H1 (cell line): Measurements from ENCODE around the gene ITGB4. TPM values are rescaled to one million over a fixed set of nuclear protein-coding genes. Genes with fewer than 3 reads are reported as not detected.

ENCODE experiments used
- CTCF ChIA-PET: fragments of 300-600 bp; sonication (Branson Sonifier 250); formaldehyde crosslinking; loops from one replicate; lab custom pipeline; 2021; ENCODE audit not compliant: partially characterized antibody; lab: Charles Lee
- POLR2A ChIA-PET: fragments of 300-600 bp; sonication (Branson Sonifier 250); formaldehyde crosslinking; loops from one replicate; lab custom pipeline; 2021; ENCODE audit warnings: inconsistent platforms; ENCODE audit not compliant: partially characterized antibody; lab: Charles Lee
- DNase-seq, 2 experiments: peaks; one replicate each; pipeline versions ENCODE4 v3.0.0 to v3.0.0-alpha.2; 2010 to 2022; ENCODE audit warnings: low spot score in 2 of 2, low read depth in 1 of 2, mixed read lengths in 1 of 2
- FAIRE-seq: peaks from 2 replicates; lab custom pipeline; 2011; peaks lifted over from hg19 to GRCh38; lab: Jason Lieb, UNC
- H2AFZ ChIP-seq: 2 replicates; pipeline ENCODE4 v1.8.1; 2012; ENCODE audit warnings: low read length, inconsistent platforms
- H2AK5ac ChIP-seq: 2 replicates; pipeline ENCODE4 v1.6.1; 2013; ENCODE audit warnings: low read depth, low read length
- H2BK120ac ChIP-seq: replicated peaks from 2 replicates; pipeline ENCODE3; 2013; ENCODE audit warnings: low read depth, low read length, inconsistent platforms
- H2BK12ac ChIP-seq: 2 replicates; pipeline ENCODE4 v1.6.1; 2013; ENCODE audit warnings: low read depth, low read length
- H2BK15ac ChIP-seq: 2 replicates; pipeline ENCODE4 v1.6.1; 2013; ENCODE audit warnings: low read length
- H2BK20ac ChIP-seq: 2 replicates; pipeline ENCODE4 v1.6.1; 2013; ENCODE audit warnings: low read length
- H2BK5ac ChIP-seq: 2 replicates; pipeline ENCODE4 v1.6.1; 2013; ENCODE audit warnings: low read depth, low read length
- H3K14ac ChIP-seq: 2 replicates; pipeline ENCODE4 v1.6.1; 2013; ENCODE audit warnings: inconsistent platforms; ENCODE audit not compliant: insufficient read length
- H3K18ac ChIP-seq: 2 replicates; pipeline ENCODE4 v1.6.1; 2013; ENCODE audit warnings: low read length; ENCODE audit errors: extremely low read depth
- H3K23ac ChIP-seq: 2 replicates; pipeline ENCODE4 v1.6.1; 2013; ENCODE audit warnings: inconsistent platforms; ENCODE audit not compliant: insufficient read length
- H3K23me2 ChIP-seq: 2 replicates; pipeline ENCODE4 v1.6.1; 2013; ENCODE audit warnings: low read depth, low read length
- H3K27ac ChIP-seq: 2 replicates; pipeline ENCODE4 v1.6.1; 2011; ENCODE audit warnings: low read depth, low read length, inconsistent platforms
- H3K27me3 ChIP-seq, 4 experiments: replicated peaks in 1 of 4; 1 replicate in 1 of 4; 2 replicates in 3 of 4; pipeline versions ENCODE4 v1.6.1 to v1.8.1; 2011 to 2013; ENCODE audit warnings: low read length in 3 of 4, mild to moderate bottlenecking in 3 of 4, inconsistent platforms in 2 of 4, mixed read lengths in 2 of 4, moderate library complexity in 1 of 4; ENCODE audit not compliant: control insufficient read depth in 3 of 4, insufficient read depth in 3 of 4; ENCODE audit errors: extremely low read depth in 1 of 4
- H3K36me3 ChIP-seq, 4 experiments: 2 replicates each; pipeline versions ENCODE4 v1.6.1 to v1.8.1; 2011 to 2013; ENCODE audit warnings: mild to moderate bottlenecking in 4 of 4, low read length in 3 of 4, moderate library complexity in 2 of 4, control low read depth in 1 of 4, inconsistent platforms in 1 of 4; ENCODE audit not compliant: insufficient read depth in 4 of 4, control insufficient read depth in 2 of 4
- H3K4ac ChIP-seq: replicated peaks from 2 replicates; pipeline ENCODE3; 2013; ENCODE audit warnings: low read length, low read depth, mixed read lengths, inconsistent platforms; ENCODE audit not compliant: insufficient read length
- H3K4me1 ChIP-seq, 4 experiments: replicated peaks in 1 of 4; 1 replicate in 1 of 4; 2 replicates in 3 of 4; pipeline versions ENCODE4 v1.6.1 to v1.8.1; 2011 to 2013; ENCODE audit warnings: low read length in 3 of 4, inconsistent platforms in 2 of 4, mixed read lengths in 1 of 4; ENCODE audit not compliant: insufficient read depth in 4 of 4, control insufficient read depth in 3 of 4
- H3K4me2 ChIP-seq, 2 experiments: 2 replicates each; pipeline versions ENCODE4 v1.6.1 to v1.8.1; 2011 to 2013; ENCODE audit warnings: low read depth in 2 of 2, low read length in 2 of 2, control low read depth in 1 of 2, inconsistent platforms in 1 of 2, mild to moderate bottlenecking in 1 of 2; ENCODE audit not compliant: insufficient read depth in 1 of 2
- H3K4me3 ChIP-seq, 4 experiments: fragments of 200-600, 300-600 bp in 1 of 4; sonication (generic), shearing (Covaris generic), sonication (Bioruptor Twin) in 1 of 4; 2 replicates each; pipeline versions ENCODE4 v1.5.1 to v1.8.1; 2011 to 2016; ENCODE audit warnings: low read length in 4 of 4, low read depth in 3 of 4, control low read depth in 2 of 4, inconsistent platforms in 2 of 4, mild to moderate bottlenecking in 2 of 4, mixed read lengths in 1 of 4, moderate library complexity in 1 of 4; ENCODE audit not compliant: insufficient read depth in 2 of 4; ENCODE audit errors: extremely low read depth in 1 of 4
- H3K56ac ChIP-seq: replicated peaks from 2 replicates; pipeline ENCODE3; 2013; ENCODE audit warnings: low read depth, mild to moderate bottlenecking, mixed read lengths, low read length, inconsistent platforms; ENCODE audit not compliant: insufficient read length
- H3K79me1 ChIP-seq: 2 replicates; pipeline ENCODE4 v1.6.1; 2013; ENCODE audit warnings: low read depth, low read length, control low read depth
- H3K79me2 ChIP-seq, 2 experiments: 2 replicates each; pipeline versions ENCODE4 v1.6.1 to v1.8.1; 2012 to 2013; ENCODE audit warnings: low read length in 2 of 2, mild to moderate bottlenecking in 2 of 2, inconsistent platforms in 1 of 2; ENCODE audit not compliant: insufficient read depth in 2 of 2, control insufficient read depth in 1 of 2
- H3K9ac ChIP-seq, 4 experiments: replicated peaks in 1 of 4; 1 replicate in 1 of 4; 2 replicates in 3 of 4; pipeline versions ENCODE4 v1.6.1 to v1.8.1; 2011 to 2013; ENCODE audit warnings: low read depth in 3 of 4, low read length in 3 of 4, control low read depth in 2 of 4, mild to moderate bottlenecking in 2 of 4, moderate library complexity in 2 of 4, inconsistent platforms in 1 of 4; ENCODE audit errors: extremely low read depth in 1 of 4
- H3K9me3 ChIP-seq, 2 experiments: 2 replicates each; pipeline versions ENCODE4 v1.6.1 to v1.8.1; 2012 to 2013; ENCODE audit warnings: mild to moderate bottlenecking in 2 of 2, moderate library complexity in 2 of 2, control low read depth in 1 of 2, inconsistent platforms in 1 of 2, low read depth in 1 of 2, low read length in 1 of 2, mixed read lengths in 1 of 2; ENCODE audit not compliant: insufficient read depth in 2 of 2
- H4K20me1 ChIP-seq, 2 experiments: replicated peaks in 1 of 2; 2 replicates each; pipeline versions ENCODE3 to v1.8.1; 2011 to 2013; ENCODE audit warnings: inconsistent platforms in 2 of 2, low read length in 2 of 2, mild to moderate bottlenecking in 1 of 2; ENCODE audit not compliant: insufficient read depth in 2 of 2, control insufficient read depth in 1 of 2
- H4K5ac ChIP-seq: 2 replicates; pipeline ENCODE4 v1.6.1; 2013; ENCODE audit warnings: low read length, low read depth, mixed read lengths, inconsistent platforms; ENCODE audit not compliant: insufficient read length
- H4K8ac ChIP-seq: 2 replicates; pipeline ENCODE4 v1.8.0; 2013; ENCODE audit warnings: mild to moderate bottlenecking, moderate library complexity, low read length, inconsistent platforms; ENCODE audit not compliant: insufficient read depth; ENCODE audit errors: extremely low read depth
- H4K91ac ChIP-seq: replicated peaks from 2 replicates; pipeline ENCODE3; 2013; ENCODE audit warnings: low read length, mixed read lengths, inconsistent platforms; ENCODE audit not compliant: insufficient read length
- CBX8 ChIP-seq: fragments of 300-800, 300-1000 bp; sonication (generic); IDR thresholded peaks from 2 replicates; pipeline ENCODE4 v1.7.1; 2016; ENCODE audit warnings: low read depth, low read length, borderline replicate concordance
- GTF2F1 ChIP-seq: IDR thresholded peaks from 2 replicates; pipeline ENCODE4 v1.6.1; 2012; ENCODE audit warnings: low read depth, low read length, improper control_type of control experiment, borderline replicate concordance
- HDAC2 ChIP-seq, 2 experiments: fragments of 300-600 bp in 1 of 2; sonication (generic) in 1 of 2; IDR thresholded peaks; 2 replicates each; pipeline ENCODE4 v1.6.1; 2011 to 2012; ENCODE audit warnings: low read depth in 2 of 2, low read length in 2 of 2, mild to moderate bottlenecking in 2 of 2, moderate library complexity in 2 of 2, borderline replicate concordance in 1 of 2, inconsistent platforms in 1 of 2
- JUND ChIP-seq: IDR thresholded peaks from 2 replicates; pipeline ENCODE4 v1.6.1; 2011; ENCODE audit warnings: mild to moderate bottlenecking, improper control_type of control experiment, low read length
- PHF8 ChIP-seq: fragments of 200-600 bp; sonication (generic); conservative IDR thresholded peaks from 2 replicates; pipeline ENCODE4 v1.7.1; 2012; ENCODE audit warnings: low read depth, mild to moderate bottlenecking, inconsistent platforms, low read length, moderate library complexity
- POLR2A ChIP-seq, 2 experiments: IDR thresholded peaks; 1 replicate in 1 of 2; 2 replicates in 1 of 2; pipeline ENCODE4 v1.6.1; 2011; ENCODE audit warnings: low read depth in 2 of 2, low read length in 2 of 2, mild to moderate bottlenecking in 2 of 2; ENCODE audit errors: control extremely low read depth in 1 of 2
- RBBP5 ChIP-seq: IDR thresholded peaks from 2 replicates; pipeline ENCODE4 v1.7.1; 2012; ENCODE audit warnings: low read depth, mild to moderate bottlenecking, inconsistent platforms, low read length, moderate library complexity, borderline replicate concordance
- SAP30 ChIP-seq: fragments of 300-600 bp; sonication (generic); IDR thresholded peaks from 2 replicates; pipeline ENCODE4 v1.7.1; 2012; ENCODE audit warnings: low read length, moderate library complexity, mild to moderate bottlenecking, inconsistent platforms; ENCODE audit not compliant: insufficient read depth, insufficient replicate concordance
- SIX5 ChIP-seq: IDR thresholded peaks from 2 replicates; pipeline ENCODE4 v1.6.1; 2011; ENCODE audit warnings: mild to moderate bottlenecking, low read depth, low read length
- SP4 ChIP-seq: IDR thresholded peaks from 2 replicates; pipeline ENCODE4 v1.6.1; 2012; ENCODE audit warnings: low read length, inconsistent platforms
- TCF12 ChIP-seq: IDR thresholded peaks from 2 replicates; pipeline ENCODE4 v1.6.1; 2011; ENCODE audit warnings: low read depth, mild to moderate bottlenecking, low read length
- WGBS, 2 experiments: shearing (Covaris generic) in 1 of 2; methylation state at CpG; one replicate each; pipeline versions ENCODE4 v1.1.6 to v1.1.7; 2013 to 2015; ENCODE audit warnings: low lambda C conversion rate in 2 of 2, mixed read lengths in 2 of 2, inconsistent platforms in 1 of 2, low coverage in 1 of 2, missing lambda C conversion rate in 1 of 2; ENCODE audit not compliant: insufficient replicate concordance in 2 of 2, insufficient coverage in 1 of 2, insufficient read length in 1 of 2; ENCODE audit errors: extremely low coverage in 1 of 2, missing lambda C conversion rate in 1 of 2; 5-methylcytosine and 5-hydroxymethylcytosine counted together
- polyA plus RNA-seq, 7 experiments: library from polyadenylated mRNA; depleted of rRNA in 3 of 7; stranded (reverse) in 5 of 7; unstranded in 2 of 7; fragments of >200 nt in 5 of 7; fragments of 200-250 nt in 2 of 7; gene quantifications; 1 replicate in 5 of 7; 2 replicates in 1 of 7; 4 replicates in 1 of 7; pipeline versions ENCODE4 v1.2.1 to v1.2.3, GENCODE V29; 2011 to 2013; ENCODE audit warnings: missing spikeins in 2 of 7, mixed read lengths in 2 of 7
- total RNA-seq: library from RNA; stranded (reverse); fragmentation: NEBNext Ultra II Directional; extraction: Animal tissue kit (Norgen Biotek cat#: 25700); gene quantifications from 2 replicates; pipeline ENCODE4 v1.2.1, GENCODE V29; 2021

ITGB4 gene
- total and polyA plus RNA-seq, 2 of the 8 experiments (the other 6 are each of a cell fraction or from before 2014, with no cell fraction given): 5.2 to 5.6 TPM

- Histone ChIP-seq H2AK5ac (no peak overlapping the region), H3K36me3 (peaks cover 0 to 29% (median 14%) of the 10 kb centered on the region in 4 experiments; a peak in 5 of 8 replicates), H3K4ac (no peak overlapping the region), H3K9me3 (no peaks in the 10 kb centered on the region), H3K79me2 (peaks cover 3 to 28% of the 10 kb centered on the region in 2 experiments; a peak in 3 of 4 replicates), H2BK15ac (no peak overlapping the region), H4K5ac (peak overlapping the region; percentile 75), H3K4me2 (peak overlapping the region; percentile 52 to 82), H3K79me1 (no peaks in the 10 kb centered on the region), H2BK120ac (no peak overlapping the region), H3K4me3 (peak overlapping the region; percentile 75 to 93 (median 86)), H3K27ac (peak overlapping the region; percentile 92), H3K56ac (peak overlapping the region; percentile 88), H3K4me1 (peaks cover 0 to 10% (median 7%) of the 10 kb centered on the region in 4 experiments; a peak in 6 of 7 replicates), H2BK5ac (peak overlapping the region; percentile 67; the same call in 1 of the 2 replicates), H3K14ac (no peak overlapping the region), H4K20me1 (peaks cover 10 to 12% of the 10 kb centered on the region in 2 experiments), H3K27me3 (no peaks in the 10 kb centered on the region), H4K91ac (no peak overlapping the region), H3K23me2 (no peaks in the 10 kb centered on the region), H4K8ac (peak overlapping the region; percentile 96; the same call in 1 of the 2 replicates), H3K18ac (0 out of 2 replicates have a peak overlapping the region, but pooled peaks have one; percentile 65), H3K9ac (peak overlapping the region; percentile 81 to 98 (median 97)), H2BK12ac (no peak overlapping the region), H2AFZ (no peak overlapping the region), H2BK20ac (no peak overlapping the region), H3K23ac (no peak overlapping the region)
- ChIA-PET CTCF (interaction anchor here (0.6 to 21.4 kb wide), 8 partner anchors 14 to 146 kb away, joined by 3 to 359 read pairs (median 3); partner anchors contain the start of genes GALK1, RECQL5, SAP30BP and SMIM5), POLR2A (interaction anchor here (0.6 to 8.5 kb wide), 102 partner anchors 9 to 1507 kb away, joined by 3 to 425 read pairs (median 4); partner anchors contain the start of genes AANAT, FDXR, GALK1 and ITGB4)
- FAIRE-seq (peak; percentile 94), DNase-seq (peak; percentile 94 to 98)
- 1% methylated on average over 71 of the region's 84 CpGs; no CpG with 5 or more reads in 1 of the 2 experiments for WGBS, 2 experiments
- peak; percentile 38; the same call in 1 of the 2 replicates for TF ChIP-seq JUND
- TF ChIP-seq POLR2A (IDR thresholded peaks at IDR 0.05; ENCODE audit: control extremely low read depth in 1 of 2, low read depth in 2 of 2, low read length in 2 of 2): peak; percentile 100
- 0 out of 2 replicates have a peak, but pooled peaks have one; percentile 38 for TF ChIP-seq TCF12
- no peak for TF ChIP-seq SAP30
- no peak for TF ChIP-seq SIX5
- TF ChIP-seq GTF2F1: peak; percentile 99
- no peak for TF ChIP-seq CBX8
- TF ChIP-seq SP4: no peak; the same call in none of the 2 replicates
- TF ChIP-seq RBBP5: peak; percentile 50; the same call in 1 of the 2 replicates
- no peak; a peak in 1 of 4 replicates for TF ChIP-seq HDAC2 (IDR thresholded peaks at IDR 0.05; ENCODE audit: borderline replicate concordance in 1 of 2, low read depth in 2 of 2, low read length in 2 of 2)
- peak; percentile 98 for TF ChIP-seq PHF8
Measured at GRCh38 chr17:75779250-75779986, 58.2 kb downstream of the ITGB4 start.
